GM12873 (cell line): Measurements from ENCODE around the gene MICALL2.

Experiments used
- TF ChIP-seq, protein P1 (sequence below): IDR thresholded peaks from 2 replicates; pipeline ENCODE4 v1.5.1; 2012; ENCODE audit warnings: low read depth, mild to moderate bottlenecking, moderate library complexity, low read length, control low read depth; ENCODE audit not compliant: insufficient read depth; ENCODE audit errors: missing control alignments

The MICALL2 gene

DNA sequence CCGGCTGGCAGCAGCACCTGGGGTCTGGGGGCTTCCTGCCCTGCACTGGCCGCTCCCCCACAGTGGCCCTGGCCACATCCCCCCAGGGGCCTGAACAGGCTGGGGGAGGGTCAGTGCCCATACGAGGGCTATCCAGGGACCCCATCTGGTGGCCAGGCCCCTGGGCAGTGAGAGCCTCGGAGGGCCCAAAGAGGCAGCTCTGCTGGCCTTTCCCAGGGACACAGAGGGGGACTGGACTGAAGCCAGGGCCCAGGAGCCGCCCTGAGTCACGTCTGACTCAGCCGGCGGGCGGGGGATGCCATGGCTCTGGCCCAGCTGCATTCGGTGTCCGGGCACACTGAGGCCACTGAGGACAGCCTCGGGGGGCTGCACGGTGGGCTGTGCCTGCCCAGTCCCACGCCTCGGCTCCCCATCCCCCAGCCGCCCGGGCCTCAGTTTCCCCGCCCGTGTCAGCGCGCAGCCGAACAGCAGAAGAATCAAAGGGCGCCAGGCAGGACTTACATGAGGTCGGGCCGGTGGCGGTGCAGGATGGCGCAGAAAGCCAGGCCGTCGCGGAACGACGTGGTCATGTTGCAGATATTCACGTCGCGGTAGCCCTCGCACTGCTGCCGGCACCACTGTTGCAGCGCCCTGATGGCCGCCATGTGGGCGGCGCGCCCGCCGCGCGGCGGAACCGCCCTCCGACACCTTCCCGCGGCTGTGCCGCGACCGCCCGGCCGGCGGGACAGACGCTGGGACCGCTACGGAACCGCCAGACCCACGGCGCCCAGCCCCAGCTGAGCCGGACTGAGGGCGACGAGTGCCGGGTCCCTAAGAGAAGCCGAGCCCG, at the start of gene MICALL2:
TSS of gene MICALL2 (minus strand) at position 788 of the 829 bp plus-strand sequence. CDS start at position 644, 144 bp downstream.
- TF ChIP-seq, protein P1, sequence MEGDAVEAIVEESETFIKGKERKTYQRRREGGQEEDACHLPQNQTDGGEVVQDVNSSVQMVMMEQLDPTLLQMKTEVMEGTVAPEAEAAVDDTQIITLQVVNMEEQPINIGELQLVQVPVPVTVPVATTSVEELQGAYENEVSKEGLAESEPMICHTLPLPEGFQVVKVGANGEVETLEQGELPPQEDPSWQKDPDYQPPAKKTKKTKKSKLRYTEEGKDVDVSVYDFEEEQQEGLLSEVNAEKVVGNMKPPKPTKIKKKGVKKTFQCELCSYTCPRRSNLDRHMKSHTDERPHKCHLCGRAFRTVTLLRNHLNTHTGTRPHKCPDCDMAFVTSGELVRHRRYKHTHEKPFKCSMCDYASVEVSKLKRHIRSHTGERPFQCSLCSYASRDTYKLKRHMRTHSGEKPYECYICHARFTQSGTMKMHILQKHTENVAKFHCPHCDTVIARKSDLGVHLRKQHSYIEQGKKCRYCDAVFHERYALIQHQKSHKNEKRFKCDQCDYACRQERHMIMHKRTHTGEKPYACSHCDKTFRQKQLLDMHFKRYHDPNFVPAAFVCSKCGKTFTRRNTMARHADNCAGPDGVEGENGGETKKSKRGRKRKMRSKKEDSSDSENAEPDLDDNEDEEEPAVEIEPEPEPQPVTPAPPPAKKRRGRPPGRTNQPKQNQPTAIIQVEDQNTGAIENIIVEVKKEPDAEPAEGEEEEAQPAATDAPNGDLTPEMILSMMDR: no peak

DNA sequence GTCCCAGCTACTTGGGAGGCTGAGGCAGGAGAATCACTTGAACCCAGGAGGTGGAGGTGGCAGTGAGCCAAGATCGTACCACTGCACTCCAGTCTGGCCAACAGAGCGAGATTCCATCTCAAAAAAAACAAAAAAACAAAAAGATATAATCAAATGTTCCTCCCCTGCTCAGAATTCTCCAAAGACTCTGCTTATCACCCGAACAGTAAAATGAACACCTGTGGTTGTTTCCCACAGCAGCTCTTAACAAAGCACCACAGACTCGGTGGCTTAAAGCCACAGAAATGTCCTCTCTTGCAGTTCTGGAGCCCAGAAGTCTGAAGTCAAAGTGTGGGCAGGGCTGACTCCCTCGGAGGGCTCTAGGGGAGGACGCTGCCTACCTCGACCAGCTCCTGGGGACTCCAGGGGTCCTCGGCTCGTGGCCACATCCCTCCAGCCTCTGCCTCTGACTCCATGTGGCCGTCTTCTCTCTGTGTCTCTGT, 49.0 kb upstream of the MICALL2 start:
- TF ChIP-seq, protein P1: no peak

GRCh38 chr7:1505731-1506550, 46.7 kb upstream of the MICALL2 start:
- TF ChIP-seq, protein P1: no peak

DNA sequence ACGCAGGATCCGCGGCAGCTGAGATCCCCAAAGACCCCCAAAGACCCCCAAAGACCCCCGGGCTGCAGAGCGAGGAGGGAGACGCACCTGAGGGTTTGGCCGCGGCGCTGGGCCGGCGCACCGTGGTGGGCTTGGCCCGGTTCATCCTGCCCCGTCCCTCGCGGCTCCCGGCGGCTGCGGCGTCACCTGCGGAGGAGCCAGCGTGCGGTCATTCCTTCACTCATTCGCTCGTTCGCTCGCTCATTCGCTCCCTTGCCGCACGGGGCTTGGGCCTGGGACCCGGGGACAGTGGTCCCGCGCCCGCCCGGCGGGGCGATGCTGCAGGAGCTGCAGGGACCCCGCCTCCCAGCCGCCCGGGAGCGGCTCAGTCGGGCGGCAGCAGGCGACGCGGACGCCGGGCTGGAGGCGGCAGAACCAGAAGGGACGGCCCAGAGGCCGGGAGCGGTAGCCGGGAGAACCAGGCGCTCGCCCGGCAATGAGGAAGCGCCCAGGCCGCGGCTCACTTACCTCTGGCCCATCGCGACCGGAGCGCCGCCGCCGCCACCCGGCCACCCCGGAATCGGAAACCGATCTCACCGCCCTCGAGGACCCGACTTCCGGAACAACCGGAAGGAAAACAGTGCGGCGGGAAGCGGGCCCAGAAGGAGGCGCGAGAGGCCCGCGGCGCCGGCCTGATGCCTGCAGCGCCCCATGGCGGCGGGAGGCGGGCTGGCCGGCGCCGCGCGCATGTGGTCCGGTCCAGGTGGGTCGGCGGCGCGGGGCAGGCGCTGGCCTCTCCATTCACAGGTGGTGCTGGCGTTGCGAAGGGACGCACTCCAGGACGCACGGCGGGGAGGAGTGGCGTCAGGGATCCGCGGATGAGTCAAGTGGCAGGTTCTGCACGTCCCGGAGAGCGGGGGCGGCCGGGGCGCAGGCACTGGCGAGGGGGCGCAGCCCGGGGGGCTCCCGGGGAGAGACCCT, 44.8 kb upstream of the MICALL2 start, which contains the start of gene INTS1:
TSS of gene INTS1 (minus strand) at position 574 of the 960 bp plus-strand sequence. CDS start at position 145, 429 bp downstream.
- TF ChIP-seq, protein P1: peak; percentile 75

- TF ChIP-seq, protein P1: no peak
Measured at GRCh38 chr7:1503390-1503789, 44.1 kb upstream of the MICALL2 start.

DNA sequence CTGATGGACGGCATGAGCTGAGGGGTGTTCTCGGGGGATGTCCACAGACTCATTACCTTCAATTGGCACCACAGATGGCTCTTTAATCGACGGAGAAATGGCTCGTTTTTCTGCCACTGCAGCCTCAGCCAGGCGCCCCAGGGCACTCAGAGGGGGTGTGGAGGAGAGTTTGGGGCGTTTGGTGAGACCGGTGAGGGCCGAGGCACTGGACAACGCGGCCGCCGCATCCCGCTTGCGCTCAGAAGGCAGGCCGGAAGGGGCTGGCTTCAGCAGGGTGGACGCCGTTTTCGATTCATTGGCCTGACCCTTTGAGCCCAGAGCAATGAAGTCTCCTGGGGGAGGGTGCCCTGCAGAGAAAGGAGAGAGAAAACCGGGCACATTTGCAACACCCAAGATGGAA, 43.6 kb upstream of the MICALL2 start:
- TF ChIP-seq, protein P1: no peak
